ENCODE data around the gene KAT2B.
"Not testable (repeated sequence)": the region's sequence is repeated elsewhere in the genome, so short reads cannot be mapped to it uniquely, and the experiment has no call there.

Gene KAT2B

GRCh38 chr3:20042331-20042730 lies 2.1 kb downstream of the KAT2B start:
- DNase-seq: no peak

- DNase-seq: no peak
These were observed 3.1 kb downstream of the KAT2B start for GRCh38 chr3:20043396-20043795.

- DNase-seq: no peak
These were observed 3.6 kb downstream of the KAT2B start for GRCh38 chr3:20043825-20044224.

- DNase-seq: not testable (repeated sequence)
These were observed 4.9 kb downstream of the KAT2B start for GRCh38 chr3:20045141-20045540.

- DNase-seq: no peak
These were observed 6.3 kb downstream of the KAT2B start for GRCh38 chr3:20046556-20046955.

- DNase-seq: no peak
These were observed 7.1 kb downstream of the KAT2B start for GRCh38 chr3:20047341-20047779.

GRCh38 chr3:20047976-20048883 lies 8.0 kb downstream of the KAT2B start:
- DNase-seq: no peak

- no peak for DNase-seq
These were observed 11.0 kb downstream of the KAT2B start for GRCh38 chr3:20051123-20051806.

- no peak for DNase-seq
These were observed 12.6 kb downstream of the KAT2B start for GRCh38 chr3:20052851-20053250.

GRCh38 chr3:20054549-20054987 lies 14.3 kb downstream of the KAT2B start:
- DNase-seq: no peak

- no peak for DNase-seq
These were observed 15.0 kb downstream of the KAT2B start for GRCh38 chr3:20055020-20055775.

- no peak for DNase-seq
These were observed 15.6 kb downstream of the KAT2B start for GRCh38 chr3:20055842-20056241.

GRCh38 chr3:20056725-20057611 lies 16.7 kb downstream of the KAT2B start:
- no peak for DNase-seq

- DNase-seq: no peak
These were observed 17.4 kb downstream of the KAT2B start for GRCh38 chr3:20057612-20058180.

GRCh38 chr3:20059929-20060328 lies 19.7 kb downstream of the KAT2B start:
- DNase-seq: no peak

- DNase-seq: no peak
These were observed 20.9 kb downstream of the KAT2B start for GRCh38 chr3:20060974-20061685.

GRCh38 chr3:20062996-20063395 lies 22.8 kb downstream of the KAT2B start:
- DNase-seq: no peak

GRCh38 chr3:20064387-20064786 lies 24.1 kb downstream of the KAT2B start:
- DNase-seq: no peak

GRCh38 chr3:20064796-20065564 lies 24.7 kb downstream of the KAT2B start:
- DNase-seq: no peak

- no peak for DNase-seq
These were observed 25.8 kb downstream of the KAT2B start for GRCh38 chr3:20066079-20066478.

Data from NCI-H1048 (cell line).